Measurements from ENCODE around the gene FOXK1.

GRCh38 chr7:4694305-4694704 is 12.2 kb downstream of the FOXK1 start:
- TF ChIP-seq CTCF (IDR thresholded peaks at IDR 0.05) (no peak), POLR2A (IDR thresholded peaks at IDR 0.05) (no peak), EP300 (IDR thresholded peaks at IDR 0.05; ENCODE audit: low read depth) (no peak), POLR2AphosphoS5 (IDR thresholded peaks at IDR 0.05) (no peak)

Data from transverse colon (tissue), 4 donors.